ENCODE results near the gene ADGRG2. TPM values are rescaled to one million over a fixed set of nuclear protein-coding genes. Genes with fewer than 3 reads are reported as not detected.

ADGRG2 gene
- total and polyA plus RNA-seq, 2 experiments from 2014 or later, result 1.4 to 2.9 TPM

- no peak overlapping the region for H3K27ac ChIP-seq
- H3K36me3 ChIP-seq, result no peaks in the 10 kb centered on the region
- no peaks in the 10 kb centered on the region for H3K27me3 ChIP-seq
- H3K4me1 ChIP-seq (ENCODE audit: low read depth), result no peaks in the 10 kb centered on the region
- no peak for TF ChIP-seq CTCF (IDR thresholded peaks at IDR 0.05; ENCODE audit: low read depth, low read length)
- no peaks in the 10 kb centered on the region for H3K9me3 ChIP-seq (ENCODE audit: low read depth)
- DNase-seq (ENCODE audit: low read depth in 1 of 2, low spot score in 1 of 2), result no peak
- no peak overlapping the region for H3K4me3 ChIP-seq
Observed at GRCh38 chrX:19005909-19006308, 116.4 kb downstream of the ADGRG2 start.

DNA sequence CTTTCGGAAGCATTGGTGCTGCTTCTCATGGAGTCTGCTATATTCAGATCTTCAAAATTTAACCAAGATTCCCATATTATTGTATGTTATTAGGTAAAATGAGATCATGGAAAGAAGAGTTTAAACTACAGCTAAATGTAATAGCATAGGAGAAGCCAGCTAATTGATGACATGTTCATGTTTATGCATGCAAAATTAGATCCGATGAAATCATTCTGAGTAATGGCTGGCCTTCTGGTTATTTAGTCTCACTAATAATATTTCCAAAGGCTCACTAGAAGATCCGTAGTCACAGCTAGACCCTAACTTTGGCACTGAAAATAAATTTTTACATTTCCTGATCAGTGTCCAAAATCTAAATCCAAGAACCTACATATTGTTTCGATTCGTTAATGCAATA is 118.5 kb downstream of the ADGRG2 start:
- Histone ChIP-seq H3K4me3 (no peak overlapping the region), H3K4me1 (ENCODE audit: low read depth) (no peaks in the 10 kb centered on the region), H3K36me3 (no peaks in the 10 kb centered on the region), H3K9me3 (ENCODE audit: low read depth) (no peaks in the 10 kb centered on the region), H3K27me3 (no peaks in the 10 kb centered on the region), H3K27ac (no peak overlapping the region)
- no peak for DNase-seq (ENCODE audit: low read depth in 1 of 2, low spot score in 1 of 2)
- no peak for TF ChIP-seq CTCF (IDR thresholded peaks at IDR 0.05; ENCODE audit: low read depth, low read length)

DNA sequence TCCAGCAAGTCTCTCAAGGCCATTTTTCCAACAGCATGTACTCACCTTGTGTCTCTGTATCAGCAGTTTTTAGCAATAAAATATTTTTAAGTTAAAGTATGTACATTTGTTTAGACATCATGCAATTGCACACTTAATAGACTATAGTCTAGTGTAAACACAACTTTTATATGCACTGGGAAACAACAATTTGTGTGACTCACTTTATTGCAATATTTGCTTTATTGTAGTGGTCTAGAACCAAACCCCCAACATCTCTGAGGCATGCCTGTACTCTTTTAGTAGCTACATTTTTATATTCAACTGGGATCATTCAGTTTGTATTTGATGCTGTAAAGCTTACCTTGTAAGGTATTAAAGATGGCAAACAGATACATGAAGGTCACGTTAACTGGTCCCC is 123.6 kb downstream of the ADGRG2 start:
- no peak overlapping the region for H3K27ac ChIP-seq
- no peaks in the 10 kb centered on the region for H3K36me3 ChIP-seq
- TF ChIP-seq CTCF (IDR thresholded peaks at IDR 0.05; ENCODE audit: low read depth, low read length), result no peak
- H3K4me3 ChIP-seq, result no peak overlapping the region
- no peaks in the 10 kb centered on the region for H3K4me1 ChIP-seq (ENCODE audit: low read depth)
- H3K9me3 ChIP-seq (ENCODE audit: low read depth), result no peaks in the 10 kb centered on the region
- no peak for DNase-seq (ENCODE audit: low read depth in 1 of 2, low spot score in 1 of 2)
- H3K27me3 ChIP-seq, result no peaks in the 10 kb centered on the region

- no peaks in the 10 kb centered on the region for H3K9me3 ChIP-seq (ENCODE audit: low read depth)
- no peak overlapping the region for H3K4me3 ChIP-seq
- no peak for TF ChIP-seq CTCF (IDR thresholded peaks at IDR 0.05; ENCODE audit: low read depth, low read length)
- DNase-seq (ENCODE audit: low read depth in 1 of 2, low spot score in 1 of 2), result peak in 1 of 2 donors; percentile 4
- no peaks in the 10 kb centered on the region for H3K36me3 ChIP-seq
- H3K27ac ChIP-seq, result no peak overlapping the region
- H3K4me1 ChIP-seq (ENCODE audit: low read depth), result no peaks in the 10 kb centered on the region
- H3K27me3 ChIP-seq, result no peaks in the 10 kb centered on the region
Observed at GRCh38 chrX:18997916-18998315, 124.4 kb downstream of the ADGRG2 start.

DNA sequence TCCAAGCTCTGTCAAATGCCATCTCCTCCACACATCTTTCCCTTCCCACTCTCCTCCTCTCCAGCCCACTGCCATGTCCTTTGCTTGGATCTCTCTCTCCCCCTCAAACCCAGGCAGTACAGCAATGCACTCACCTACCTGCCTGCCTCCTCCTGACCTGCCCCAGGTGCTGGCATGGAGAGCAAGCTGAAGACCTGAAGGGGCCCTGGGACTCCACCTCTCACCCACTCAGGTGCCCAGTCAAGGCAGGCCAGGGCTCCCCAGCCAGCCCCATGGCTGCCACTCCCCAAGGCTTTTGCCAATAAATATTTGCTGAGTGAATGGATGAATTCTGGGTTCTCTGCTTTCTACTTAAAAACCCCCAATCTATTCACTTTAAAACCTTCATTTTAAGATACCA is 125.7 kb downstream of the ADGRG2 start:
- Histone ChIP-seq H3K36me3 (no peaks in the 10 kb centered on the region), H3K27ac (no peak overlapping the region), H3K27me3 (no peaks in the 10 kb centered on the region), H3K9me3 (ENCODE audit: low read depth) (no peaks in the 10 kb centered on the region), H3K4me1 (ENCODE audit: low read depth) (no peaks in the 10 kb centered on the region), H3K4me3 (no peak overlapping the region)
- no peak for DNase-seq (ENCODE audit: low read depth in 1 of 2, low spot score in 1 of 2)
- no peak for TF ChIP-seq CTCF (IDR thresholded peaks at IDR 0.05; ENCODE audit: low read depth, low read length)

GRCh38 chrX:18995221-18995620 is 127.0 kb downstream of the ADGRG2 start:
- no peak overlapping the region for H3K4me3 ChIP-seq
- H3K27me3 ChIP-seq, result no peaks in the 10 kb centered on the region
- no peaks in the 10 kb centered on the region for H3K36me3 ChIP-seq
- no peak for TF ChIP-seq CTCF (IDR thresholded peaks at IDR 0.05; ENCODE audit: low read depth, low read length)
- H3K4me1 ChIP-seq (ENCODE audit: low read depth), result no peaks in the 10 kb centered on the region
- H3K9me3 ChIP-seq (ENCODE audit: low read depth), result no peaks in the 10 kb centered on the region
- H3K27ac ChIP-seq, result no peak overlapping the region
- peak in 1 of 2 donors; percentile 49 for DNase-seq (ENCODE audit: low read depth in 1 of 2, low spot score in 1 of 2)
